Lung (tissue), 12 donors: ENCODE results near the gene TAS2R3. TPM values are rescaled to one million over a fixed set of nuclear protein-coding genes. Genes with fewer than 3 reads are reported as not detected.

ENCODE experiments used
- ATAC-seq: fragments of 200-7000 bp; cut with Tn5 transposase; one replicate; pipeline ENCODE4 v1.9.1; 2020; ENCODE audit warnings: moderate number of reproducible peaks; ENCODE audit not compliant: insufficient read depth, low FRiP score
- DNase-seq, 3 donors: peaks; one replicate each; pipeline ENCODE4 v3.0.0-alpha.2; 2013 to 2017
- H3K27ac ChIP-seq, 2 donors: one replicate each; pipeline ENCODE4 v1.5.1; 2013; ENCODE audit warnings: mild to moderate bottlenecking in 2 of 2, moderate library complexity in 2 of 2, control low read depth in 1 of 2, inconsistent platforms in 1 of 2, low read depth in 1 of 2, low read length in 1 of 2
- H3K27me3 ChIP-seq, 3 donors: one replicate each; pipeline ENCODE4 v1.5.1; 2013; ENCODE audit warnings: low read length in 2 of 3; ENCODE audit not compliant: control insufficient read depth in 3 of 3, insufficient read depth in 3 of 3
- H3K36me3 ChIP-seq, 4 donors: one replicate each; pipeline ENCODE4 v1.5.1; 2013; ENCODE audit warnings: low read length in 4 of 4, mild to moderate bottlenecking in 1 of 4, moderate library complexity in 1 of 4; ENCODE audit not compliant: control insufficient read depth in 4 of 4, insufficient read depth in 4 of 4
- H3K4me1 ChIP-seq, 5 donors: one replicate each; pipeline ENCODE4 v1.5.1; 2013; ENCODE audit warnings: low read length in 5 of 5, mild to moderate bottlenecking in 2 of 5, moderate library complexity in 1 of 5; ENCODE audit not compliant: control insufficient read depth in 5 of 5, insufficient read depth in 5 of 5
- H3K4me3 ChIP-seq: one replicate; pipeline ENCODE4 v1.5.1; 2013; ENCODE audit warnings: mild to moderate bottlenecking, control low read depth, moderate library complexity
- H3K9ac ChIP-seq, 2 donors: one replicate each; pipeline ENCODE4 v1.5.1; 2013; ENCODE audit warnings: low read length in 2 of 2, control low read depth in 1 of 2; ENCODE audit not compliant: insufficient read depth in 1 of 2
- H3K9me3 ChIP-seq, 4 donors: one replicate each; pipeline ENCODE4 v1.5.1; 2013; ENCODE audit warnings: low read length in 3 of 4, mild to moderate bottlenecking in 1 of 4, moderate library complexity in 1 of 4; ENCODE audit not compliant: control insufficient read depth in 4 of 4, insufficient read depth in 3 of 4
- CTCF ChIP-seq: IDR thresholded peaks from 2 replicates; pipeline ENCODE4 v1.5.1; 2012; ENCODE audit warnings: mild to moderate bottlenecking; ENCODE audit errors: control extremely low read depth, extremely low read depth
- WGBS, 2 donors: extraction: QIAGEN DNeasy Blood & Tissue Kit; methylation state at CpG; one replicate each; pipeline ENCODE4 v1.1.7; 2013; 5-methylcytosine and 5-hydroxymethylcytosine counted together
- polyA plus RNA-seq, 2 donors: library from polyadenylated mRNA; stranded (reverse); fragments of 200-250 nt; gene quantifications; one replicate each; pipeline ENCODE4 v1.2.1, GENCODE V29; 2013
- total RNA-seq, 2 donors: library from RNA; depleted of rRNA in 1 of 2; stranded (reverse); fragments of >200 nt in 1 of 2; gene quantifications; one replicate each; pipeline ENCODE4 v1.2.1, GENCODE V29; 2014 to 2021
- donor health status: control.
- donor health status: control.
- donor health status: Bipolar disorder and iron deficiency.
- donor health status: healthy.
- donor health status: DM: yes; HTN: yes; CAD: no.

TAS2R3 gene
- total and polyA plus RNA-seq, 4 donors = 2.2 to 13.0 TPM; not detected in 2

DNA sequence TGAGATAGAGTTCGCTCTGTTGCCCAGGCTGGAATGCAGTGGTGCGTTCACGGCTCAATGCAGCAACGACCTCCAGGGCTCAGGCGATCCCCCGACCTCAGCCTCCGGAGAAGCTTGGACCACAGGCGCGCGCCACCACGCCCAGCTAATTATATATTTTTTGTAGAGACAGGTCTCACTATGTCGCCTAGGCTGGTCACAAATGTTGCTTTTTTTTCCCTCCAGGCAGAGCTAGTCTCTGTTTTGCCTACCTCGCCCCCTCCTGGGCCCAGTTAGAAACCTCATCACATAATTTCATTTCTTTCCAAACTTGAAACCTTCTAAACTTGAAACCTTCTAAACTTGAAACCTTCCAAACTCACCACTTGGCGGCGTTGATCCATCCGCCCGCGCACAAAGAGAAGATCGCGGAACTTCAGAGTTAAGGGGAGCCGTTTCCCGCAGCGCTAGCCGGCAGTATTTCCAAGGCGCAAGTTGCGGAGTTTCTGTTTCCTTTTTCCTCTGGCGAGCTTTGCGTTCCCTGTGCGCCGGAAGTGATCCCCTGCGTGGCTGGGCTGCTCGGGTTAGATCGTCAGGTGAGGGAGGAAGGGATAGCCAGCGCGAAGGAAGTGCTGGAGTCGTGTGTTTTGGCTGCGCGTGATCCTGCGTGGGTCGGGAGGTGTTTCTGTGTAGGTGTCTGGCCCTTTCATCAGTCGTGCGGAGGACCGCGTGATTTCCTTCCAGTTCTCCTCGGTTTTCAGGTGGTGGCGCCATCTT lies 25.9 kb upstream of the TAS2R3 start, which contains the start of gene SSBP1:
Gene SSBP1 (plus strand): TSS at position 523 of the 756 bp plus-strand sequence. CDS start 809 bp downstream, outside the sequence.
- Histone ChIP-seq H3K27ac (peak within 1 kb of the TSS; percentile 84 to 94), H3K9ac (peak within 1 kb of the TSS; percentile 78 to 99), H3K36me3 (peaks cover 5 to 20% (median 7%) of the 10 kb centered on the region in 4 donors), H3K4me3 (peak within 1 kb of the TSS; percentile 88), H3K4me1 (peaks cover 0 to 14% (median 11%) of the 10 kb centered on the region in 5 donors), H3K27me3 (no peaks in the 10 kb centered on the region), H3K9me3 (no peaks in the 10 kb centered on the region)
- ATAC-seq (peak; percentile 95), DNase-seq (peak; percentile 95 to 99 (median 99))
- TF ChIP-seq CTCF = peak; percentile 49
- 1 to 2% methylated on average over 46 of the region's 46 CpGs for WGBS, 2 donors

DNA sequence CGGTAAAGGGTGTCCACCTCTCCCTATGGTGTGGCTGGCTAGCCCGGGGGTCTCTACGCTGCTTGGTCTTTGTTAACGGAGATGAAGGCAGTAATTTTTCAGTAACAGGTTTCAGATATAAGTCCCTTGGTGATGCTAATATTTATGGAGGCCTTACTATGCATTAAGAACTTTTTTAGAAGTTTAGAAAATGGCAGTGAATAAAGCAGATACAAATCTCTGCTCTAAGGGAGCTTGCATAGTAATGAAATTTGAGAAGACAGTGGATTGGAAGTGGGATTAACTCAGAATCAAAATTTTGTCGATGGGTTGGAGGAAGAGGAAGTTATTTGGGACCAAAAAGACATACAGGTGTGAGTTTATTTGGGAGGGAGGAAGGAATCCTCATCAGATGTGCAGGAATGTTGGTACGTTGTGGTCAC lies 25.3 kb upstream of the TAS2R3 start:
- WGBS, 2 donors = 1% methylated on average over 6 of the region's 6 CpGs
- Histone ChIP-seq H3K9me3 (no peaks in the 10 kb centered on the region), H3K4me3 (peak overlapping the region; percentile 88), H3K4me1 (peaks cover 0 to 14% (median 11%) of the 10 kb centered on the region in 5 donors), H3K36me3 (peaks cover 7 to 26% (median 10%) of the 10 kb centered on the region in 4 donors), H3K9ac (peak overlapping the region; percentile 78 to 99), H3K27ac (peak overlapping the region; percentile 84 to 94), H3K27me3 (no peaks in the 10 kb centered on the region)
- TF ChIP-seq CTCF = no peak
- DNase-seq (no peak), ATAC-seq (no peak)

DNA sequence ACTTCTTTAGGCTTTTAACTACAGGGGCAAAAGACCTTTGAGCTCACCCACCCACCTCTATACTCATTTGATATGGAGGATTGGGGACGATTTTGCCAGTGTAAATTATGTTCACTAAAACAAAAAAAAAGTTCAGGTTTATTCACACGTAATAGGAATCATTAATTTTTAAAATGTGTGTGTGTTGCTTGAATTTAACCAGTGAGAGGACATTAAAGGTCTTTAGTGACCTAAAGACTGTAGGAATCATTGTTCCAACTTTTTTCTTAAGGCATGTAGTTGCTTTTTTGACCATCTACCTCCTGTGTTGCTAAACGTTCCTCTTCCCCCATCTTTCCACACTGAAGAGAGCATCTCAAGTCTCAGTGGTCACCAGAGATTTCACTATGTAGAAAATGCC lies 24.6 kb upstream of the TAS2R3 start:
- WGBS, 2 donors = 70 to 73% methylated on average over 3 of the region's 3 CpGs
- H3K4me3 ChIP-seq = no peak overlapping the region

More for the DNA sequence above, 24.6 kb upstream of the TAS2R3 start:
- TF ChIP-seq CTCF = no peak
- Histone ChIP-seq H3K27me3 (no peaks in the 10 kb centered on the region), H3K9me3 (no peaks in the 10 kb centered on the region), H3K27ac (no peak overlapping the region), H3K36me3 (peaks cover 7 to 33% (median 14%) of the 10 kb centered on the region in 4 donors), H3K9ac (no peak overlapping the region), H3K4me1 (peaks cover 0 to 14% (median 11%) of the 10 kb centered on the region in 5 donors)
- no peak for ATAC-seq
- no peak for DNase-seq
